Naive thymus-derived CD4-positive, alpha-beta T cell (primary cell): ENCODE data around the gene DMBX1. TPM values are rescaled to one million over a fixed set of nuclear protein-coding genes. Genes with fewer than 3 reads are reported as not detected.

Experiments used
- ATAC-seq: fragments of 150-1000 bp; cut with Tn5 transposase; 2 replicates; pipeline ENCODE4 v1.10.0; 2021; ENCODE audit warnings: mild to moderate bottlenecking, moderate library complexity
- CTCF ChIA-PET: fragments of 350-600 bp; sonication (Branson Sonifier 250); formaldehyde crosslinking; loops from one replicate; lab custom pipeline; 2021; ENCODE audit warnings: antibody characterized with exemption; lab: Charles Lee
- POLR2A ChIA-PET: fragments of 350-600 bp; sonication (Branson Sonifier 250); formaldehyde crosslinking; loops from one replicate; lab custom pipeline; 2021; ENCODE audit warnings: antibody characterized with exemption, inconsistent platforms; lab: Charles Lee
- DNase-seq, 9 donors: peaks; one replicate each; pipeline versions ENCODE4 v3.0.0 to v3.0.0-alpha.2; 2020 to 2022; ENCODE audit warnings: mixed read lengths in 1 of 9
- H3K27ac ChIP-seq: one replicate; pipeline ENCODE4 v1.7.0; 2013; ENCODE audit warnings: mild to moderate bottlenecking, low read depth, low read length, moderate library complexity
- H3K27me3 ChIP-seq, 2 donors: one replicate each; pipeline ENCODE4 v1.7.0; 2013; ENCODE audit warnings: low read length in 2 of 2, mild to moderate bottlenecking in 2 of 2, moderate library complexity in 2 of 2; ENCODE audit not compliant: control insufficient read depth in 2 of 2, insufficient read depth in 2 of 2
- H3K36me3 ChIP-seq, 3 experiments: 1 replicate in 2 of 3; 2 replicates in 1 of 3; pipeline ENCODE4 v1.7.0; 2013; ENCODE audit warnings: low read length in 3 of 3, mild to moderate bottlenecking in 3 of 3, moderate library complexity in 1 of 3; ENCODE audit not compliant: insufficient read depth in 3 of 3, control insufficient read depth in 2 of 3
- H3K4me1 ChIP-seq, 2 donors: one replicate each; pipeline ENCODE4 v1.7.0; 2013; ENCODE audit warnings: low read length in 2 of 2, mild to moderate bottlenecking in 2 of 2, moderate library complexity in 1 of 2; ENCODE audit not compliant: control insufficient read depth in 2 of 2, insufficient read depth in 2 of 2
- H3K4me3 ChIP-seq: 2 replicates; pipeline ENCODE4 v1.7.0; 2013; ENCODE audit warnings: mild to moderate bottlenecking, low read length
- H3K9me3 ChIP-seq, 3 experiments: 1 replicate in 2 of 3; 2 replicates in 1 of 3; pipeline ENCODE4 v1.7.0; 2013; ENCODE audit warnings: low read length in 3 of 3; ENCODE audit not compliant: control insufficient read depth in 2 of 3
- H3K27ac Mint-ChIP-seq, 9 donors: one replicate each; pipeline ENCODE4 v1.8.0; 2020 to 2022; ENCODE audit warnings: mixed read lengths in 9 of 9, mild to moderate bottlenecking in 8 of 9, moderate library complexity in 5 of 9, inconsistent platforms in 2 of 9
- H3K27me3 Mint-ChIP-seq, 5 donors: one replicate each; pipeline ENCODE4 v1.8.0; 2021 to 2022; ENCODE audit warnings: mixed read lengths in 5 of 5, mild to moderate bottlenecking in 1 of 5
- H3K36me3 Mint-ChIP-seq, 5 donors: one replicate each; pipeline ENCODE4 v1.8.0; 2020 to 2022; ENCODE audit warnings: mixed read lengths in 5 of 5, mild to moderate bottlenecking in 3 of 5, inconsistent platforms in 1 of 5
- H3K4me1 Mint-ChIP-seq, 7 donors: one replicate each; pipeline ENCODE4 v1.8.0; 2020 to 2022; ENCODE audit warnings: mixed read lengths in 7 of 7, mild to moderate bottlenecking in 3 of 7, inconsistent platforms in 1 of 7
- H3K4me3 Mint-ChIP-seq, 10 donors: one replicate each; pipeline ENCODE4 v1.8.0; 2020 to 2022; ENCODE audit warnings: mild to moderate bottlenecking in 10 of 10, mixed read lengths in 10 of 10, moderate library complexity in 6 of 10, inconsistent platforms in 2 of 10
- H3K9me3 Mint-ChIP-seq, 11 donors: one replicate each; pipeline ENCODE4 v1.8.0; 2020 to 2022; ENCODE audit warnings: mixed read lengths in 11 of 11, mild to moderate bottlenecking in 4 of 11, inconsistent platforms in 1 of 11, moderate library complexity in 1 of 11
- intact Hi-C, 2 donors: fragments of 100-400 bp; cut with micrococcal nuclease; formaldehyde crosslinking; loops; one replicate each; pipeline ENCODE4 v1.15.1; 2023
- polyA plus RNA-seq, 2 donors: library from polyadenylated mRNA; unstranded; fragments of 300-500 nt; fragmentation: Illumina TruSeq; gene quantifications; one replicate each; pipeline ENCODE4 v1.2.3, GENCODE V29; 2021
- total RNA-seq, 6 experiments: library from RNA in 5 of 6; stranded (reverse) in 5 of 6; gene quantifications; 1 replicate in 5 of 6; 2 replicates in 1 of 6; pipeline ENCODE4 v1.2.3 and lab custom pipeline; 2021 to 2026

DMBX1 gene
- total and polyA plus RNA-seq, 7 experiments from 2014 or later: not detected

DNA sequence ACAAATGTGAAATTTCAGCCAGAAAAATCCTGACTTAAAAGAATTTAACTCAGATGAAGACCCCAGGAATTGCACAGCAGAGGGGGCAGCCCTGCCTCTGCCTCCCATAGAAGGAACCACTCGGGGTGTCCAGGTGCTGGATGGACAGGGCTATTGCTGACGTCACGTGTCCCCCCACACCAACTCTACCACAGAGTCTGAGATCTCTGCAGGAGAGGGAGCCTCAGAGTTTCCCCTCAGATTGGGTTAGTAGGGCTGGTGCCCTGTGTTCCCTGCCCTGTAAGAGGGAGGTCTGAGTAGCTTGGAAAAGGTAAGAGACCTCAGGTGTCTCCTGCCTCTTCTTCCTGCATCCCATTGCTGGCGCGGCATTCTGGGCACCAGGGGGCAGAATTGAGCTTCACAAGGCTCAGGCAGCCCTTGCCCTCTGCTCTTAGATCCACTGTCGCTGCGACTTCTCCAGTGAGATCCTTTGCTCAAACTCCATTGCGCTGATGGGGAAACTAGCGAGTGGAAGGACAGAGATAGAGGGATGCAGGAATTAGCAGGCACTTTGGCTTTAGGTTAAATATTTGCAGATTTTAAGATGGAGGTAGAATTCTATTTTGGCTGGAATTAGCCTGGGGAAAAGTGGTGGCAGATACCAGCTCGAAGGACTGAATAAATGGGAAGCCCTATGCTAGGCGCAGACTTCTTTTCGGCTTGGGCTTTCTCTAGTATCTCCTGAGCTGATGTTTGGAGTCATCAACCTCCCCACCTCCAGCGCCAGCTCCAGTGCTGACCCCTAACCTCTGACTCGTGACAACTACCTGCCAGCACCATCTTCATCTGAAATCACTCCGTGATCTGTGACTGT, 42.8 kb upstream of the DMBX1 start:
- ATAC-seq: peak; percentile 57
- POLR2A ChIA-PET: interaction anchor here (0.6 kb wide), 1 partner anchor 34 kb away, joined by 4 read pairs; no protein-coding TSS in a partner anchor

DNA sequence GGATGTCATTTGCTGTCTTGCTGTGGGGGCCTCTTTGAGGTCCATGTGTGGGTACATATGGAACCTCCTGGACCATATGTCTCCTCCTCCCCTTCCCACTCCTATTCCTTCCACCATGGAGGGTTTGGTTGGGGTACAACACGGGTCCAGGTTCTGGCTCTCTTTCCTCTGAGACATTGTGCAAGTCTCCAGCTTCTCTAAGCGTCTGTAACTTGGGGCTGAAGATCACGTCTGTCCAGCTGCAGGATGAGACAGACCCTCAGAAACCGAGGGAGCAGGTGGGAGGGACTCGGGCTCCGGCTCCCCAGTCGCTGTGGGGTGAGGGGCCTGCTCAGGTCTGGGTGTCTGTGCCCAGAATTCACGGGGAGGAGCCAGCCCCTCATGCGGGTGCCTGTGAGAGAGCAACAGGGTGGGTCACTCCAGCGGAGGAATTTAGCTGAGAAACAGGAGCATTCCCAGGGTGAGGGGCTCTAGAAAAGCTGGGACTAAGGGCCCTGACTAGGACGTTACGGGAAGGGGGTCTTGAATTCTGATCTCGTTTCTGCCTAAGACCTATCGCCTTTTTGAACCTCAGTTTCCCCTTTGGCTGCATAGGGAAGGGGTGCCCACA, 42.0 kb upstream of the DMBX1 start:
- Histone ChIP-seq H3K4me3 (no peak overlapping the region), H3K27ac (no peak overlapping the region), H3K4me1 (peaks cover 0 to 3% of the 10 kb centered on the region in 2 donors), H3K27me3 (peaks cover 0 to 16% of the 10 kb centered on the region in 2 donors), H3K36me3 (no peaks in the 10 kb centered on the region), H3K9me3 (no peaks in the 10 kb centered on the region)
- peaks cover 45 to 75% (median 61%) of the 10 kb centered on the region in 5 donors for H3K27me3 Mint-ChIP-seq
- POLR2A ChIA-PET: interaction anchor here (0.6 kb wide), 1 partner anchor 33 kb away, joined by 4 read pairs; no protein-coding TSS in a partner anchor
- peaks cover 8 to 28% (median 19%) of the 10 kb centered on the region in 7 donors for H3K4me1 Mint-ChIP-seq
- no peak overlapping the region for H3K27ac Mint-ChIP-seq
- DNase-seq (no peak), ATAC-seq (no peak)
- H3K9me3 Mint-ChIP-seq: no peaks in the 10 kb centered on the region
- CTCF ChIA-PET: interaction anchor here (0.8 to 1.9 kb wide), 11 partner anchors 9 to 277 kb away, joined by 3 to 12 read pairs (median 4); no protein-coding TSS in a partner anchor
- H3K36me3 Mint-ChIP-seq: peaks cover 0 to 5% (median 0%) of the 10 kb centered on the region in 5 donors
- intact Hi-C loops: loop anchor here (1.0 to 10.0 kb wide), 6 partner anchors 30 to 727 kb away; no protein-coding TSS in a partner anchor
- H3K4me3 Mint-ChIP-seq: peak overlapping the region in 5 of 10 donors; percentile 1 to 74 (median 59)

More for the DNA sequence above, 42.8 kb upstream of the DMBX1 start:
- CTCF ChIA-PET: interaction anchor here (0.8 to 1.9 kb wide), 11 partner anchors 8 to 278 kb away, joined by 3 to 12 read pairs (median 4); no protein-coding TSS in a partner anchor
- Mint-ChIP-seq H3K27ac (no peak overlapping the region), H3K9me3 (no peaks in the 10 kb centered on the region), H3K27me3 (peaks cover 40 to 75% (median 55%) of the 10 kb centered on the region in 5 donors), H3K36me3 (peaks cover 0 to 5% (median 0%) of the 10 kb centered on the region in 5 donors), H3K4me1 (peaks cover 13 to 33% (median 22%) of the 10 kb centered on the region in 7 donors), H3K4me3 (peak overlapping the region in 8 of 10 donors; percentile 24 to 79 (median 58))
- no peak overlapping the region for H3K4me3 ChIP-seq
- peaks cover 0 to 16% of the 10 kb centered on the region in 2 donors for H3K27me3 ChIP-seq
- peak; percentile 41 to 74 (median 62) for DNase-seq
- intact Hi-C loops: loop anchor here (1.0 to 10.0 kb wide), 6 partner anchors 30 to 728 kb away; no protein-coding TSS in a partner anchor
- no peak overlapping the region for H3K27ac ChIP-seq
- H3K36me3 ChIP-seq: no peaks in the 10 kb centered on the region
- H3K4me1 ChIP-seq: peaks cover 0 to 3% of the 10 kb centered on the region in 2 donors
- no peaks in the 10 kb centered on the region for H3K9me3 ChIP-seq

DNA sequence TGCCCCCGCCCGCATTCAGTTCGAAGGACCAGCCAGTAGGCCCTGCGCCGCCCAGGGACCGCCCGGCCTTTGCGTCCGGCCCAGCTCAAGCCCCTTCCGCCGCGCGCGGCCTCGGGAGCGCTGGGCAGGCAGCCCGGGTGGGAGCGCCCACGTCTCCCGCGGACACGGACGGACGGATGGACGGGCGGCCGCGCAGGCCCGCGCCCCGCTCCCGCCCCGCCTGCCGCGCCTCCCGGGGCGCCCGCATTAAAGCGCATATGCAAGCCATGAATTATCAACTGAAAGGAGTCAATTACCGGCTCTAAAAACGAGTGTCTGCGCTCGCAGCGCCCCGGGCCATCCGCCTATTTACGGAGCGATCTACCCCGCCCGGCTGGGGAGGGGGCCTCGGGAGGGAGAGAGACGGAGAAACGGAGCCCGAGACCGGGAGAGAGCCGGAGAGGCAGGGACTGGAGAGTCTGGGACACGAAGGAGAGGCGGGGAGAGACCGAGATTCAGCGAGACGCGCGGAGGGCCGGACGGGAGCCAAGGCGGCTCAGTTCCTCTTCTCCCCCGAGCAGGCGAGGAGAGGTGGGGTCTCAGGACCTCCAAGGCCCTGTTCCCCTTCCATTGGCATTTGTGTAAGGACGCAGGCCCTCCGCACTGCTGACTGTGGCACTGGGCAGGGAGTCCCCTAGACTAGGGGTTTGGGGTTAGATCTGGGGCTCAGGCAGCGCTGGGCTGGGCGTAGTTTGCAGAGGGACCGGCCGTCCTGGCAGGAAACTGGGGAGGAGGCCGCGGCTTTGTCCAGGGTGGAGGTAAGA, 41.3 kb upstream of the DMBX1 start:
- H3K4me3 ChIP-seq: no peak overlapping the region
- peaks cover 0 to 16% of the 10 kb centered on the region in 2 donors for H3K27me3 ChIP-seq
- no peaks in the 10 kb centered on the region for H3K36me3 ChIP-seq
- H3K4me1 ChIP-seq: peaks cover 0 to 3% of the 10 kb centered on the region in 2 donors
- intact Hi-C loops: loop anchor here in 1 of 2 donors (10.0 kb wide), 2 partner anchors 276 to 726 kb away; no protein-coding TSS in a partner anchor
- H3K4me1 Mint-ChIP-seq: peaks cover 6 to 23% (median 16%) of the 10 kb centered on the region in 7 donors
- H3K4me3 Mint-ChIP-seq: peak overlapping the region in 8 of 10 donors; percentile 25 to 76 (median 59)
- no peaks in the 10 kb centered on the region for H3K9me3 Mint-ChIP-seq
- CTCF ChIA-PET: interaction anchor here (1.0 to 1.9 kb wide), 2 partner anchors 8 to 81 kb away, joined by 3 to 12 read pairs; no protein-coding TSS in a partner anchor
- POLR2A ChIA-PET: no interaction called here
- no peak overlapping the region for H3K27ac Mint-ChIP-seq
- DNase-seq (no peak), ATAC-seq (no peak)
- H3K36me3 Mint-ChIP-seq: peaks cover 0 to 5% (median 0%) of the 10 kb centered on the region in 5 donors
- peaks cover 49 to 80% (median 65%) of the 10 kb centered on the region in 5 donors for H3K27me3 Mint-ChIP-seq
- no peaks in the 10 kb centered on the region for H3K9me3 ChIP-seq
- H3K27ac ChIP-seq: no peak overlapping the region

DNA sequence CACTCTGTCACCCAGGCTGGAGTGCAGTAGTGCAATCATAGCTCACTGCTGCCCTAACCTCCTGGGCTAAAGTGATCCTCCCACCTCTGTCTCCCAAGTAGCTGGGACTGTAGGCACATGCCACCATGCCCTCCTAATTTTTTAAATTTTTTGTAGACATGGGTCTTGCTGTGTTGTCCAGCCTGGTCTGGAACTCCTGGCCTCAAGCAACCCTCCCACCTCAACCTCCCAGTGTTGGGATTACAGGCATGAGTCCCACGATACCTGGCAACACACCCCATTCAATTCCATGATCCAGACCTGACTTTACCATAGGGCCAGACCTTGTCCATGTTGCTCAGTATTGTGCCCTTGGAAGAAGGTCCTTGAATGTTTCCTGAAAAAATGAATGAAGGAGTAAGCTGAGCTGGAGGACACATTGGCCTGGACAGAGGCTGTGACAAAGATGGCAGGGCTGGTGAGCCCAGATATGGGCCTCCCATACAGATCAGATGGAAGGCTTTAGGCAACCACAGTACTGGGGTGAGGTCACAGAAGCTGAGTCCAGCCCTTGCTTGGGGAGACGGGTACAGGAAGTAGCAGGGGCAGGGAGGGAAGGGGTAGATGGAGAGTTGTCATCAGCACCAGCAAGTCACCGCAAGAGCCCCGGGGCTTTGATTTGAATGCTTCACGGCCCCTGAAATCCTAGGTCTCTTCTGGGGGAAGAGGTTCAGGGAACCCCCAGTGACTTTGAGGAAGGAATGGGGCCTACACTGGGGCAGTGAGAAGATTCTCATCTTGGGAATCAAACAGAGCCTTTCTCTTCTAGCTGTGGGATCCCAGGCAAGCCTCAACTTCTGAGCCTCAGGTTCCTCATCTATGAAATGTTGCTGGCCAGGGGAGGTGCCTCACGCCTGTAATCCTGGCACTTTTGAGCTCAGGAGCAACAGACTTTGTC, 40.1 kb upstream of the DMBX1 start:
- Mint-ChIP-seq H3K27me3 (peaks cover 53 to 83% (median 69%) of the 10 kb centered on the region in 5 donors), H3K36me3 (peaks cover 0 to 5% (median 0%) of the 10 kb centered on the region in 5 donors), H3K4me3 (peak overlapping the region in 3 of 10 donors; percentile 13 to 74 (median 60)), H3K27ac (no peak overlapping the region), H3K4me1 (peaks cover 6 to 22% (median 16%) of the 10 kb centered on the region in 7 donors), H3K9me3 (no peaks in the 10 kb centered on the region)
- ChIA-PET CTCF (interaction anchor here (1.0 kb wide), 1 partner anchor 9 kb away, joined by 3 read pairs; no protein-coding TSS in a partner anchor), POLR2A (interaction anchor here (0.7 kb wide), 1 partner anchor 174 kb away, joined by 3 read pairs; no protein-coding TSS in a partner anchor)
- H3K36me3 ChIP-seq: no peaks in the 10 kb centered on the region
- no peak overlapping the region for H3K27ac ChIP-seq
- H3K4me3 ChIP-seq: no peak overlapping the region
- H3K4me1 ChIP-seq: peaks cover 0 to 3% of the 10 kb centered on the region in 2 donors
- H3K9me3 ChIP-seq: no peaks in the 10 kb centered on the region
- no peak for DNase-seq
- H3K27me3 ChIP-seq: peaks cover 0 to 16% of the 10 kb centered on the region in 2 donors
- intact Hi-C loops: loop anchor here in 1 of 2 donors (10.0 kb wide), 2 partner anchors 275 to 725 kb away; no protein-coding TSS in a partner anchor
- ATAC-seq: no peak

DNA sequence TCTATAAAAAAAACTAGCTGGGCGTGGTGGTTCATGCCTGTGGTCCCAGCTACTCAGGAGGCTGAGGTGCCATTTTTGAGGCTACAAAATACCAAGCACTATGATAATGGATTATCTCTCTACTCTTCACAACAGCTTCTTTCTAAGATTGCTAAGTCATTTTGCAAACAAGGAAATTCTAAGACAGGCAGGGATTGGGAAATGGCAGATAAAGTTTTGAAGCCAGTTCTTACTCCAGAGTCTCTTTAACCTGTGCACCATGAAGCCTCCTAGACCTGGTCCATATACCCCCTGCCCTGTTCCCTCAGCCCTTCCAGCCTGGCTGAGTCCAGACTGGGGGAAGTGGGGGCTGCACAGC, 39.5 kb upstream of the DMBX1 start:
- Mint-ChIP-seq H3K4me3 (no peak overlapping the region), H3K9me3 (no peaks in the 10 kb centered on the region), H3K4me1 (peaks cover 6 to 22% (median 16%) of the 10 kb centered on the region in 7 donors), H3K27me3 (peaks cover 60 to 81% (median 73%) of the 10 kb centered on the region in 5 donors), H3K36me3 (peaks cover 0 to 5% (median 0%) of the 10 kb centered on the region in 5 donors), H3K27ac (no peak overlapping the region)
- Histone ChIP-seq H3K27me3 (peaks cover 0 to 16% of the 10 kb centered on the region in 2 donors), H3K36me3 (no peaks in the 10 kb centered on the region), H3K27ac (no peak overlapping the region), H3K9me3 (no peaks in the 10 kb centered on the region), H3K4me1 (peaks cover 0 to 3% of the 10 kb centered on the region in 2 donors), H3K4me3 (no peak overlapping the region)
- ChIA-PET POLR2A (interaction anchor here (0.7 kb wide), 1 partner anchor 173 kb away, joined by 3 read pairs; no protein-coding TSS in a partner anchor), CTCF (no interaction called here)
- ATAC-seq: no peak
- intact Hi-C loops: no loop called here
- DNase-seq: no peak
